ENCODE results near the gene MIPEP.

The MIPEP gene

GRCh38 chr13:23744315-23744714, 144.9 kb downstream of the MIPEP start:
- no peak overlapping the region for H3K4me3 Mint-ChIP-seq

GRCh38 chr13:23743278-23744076, 145.7 kb downstream of the MIPEP start:
- no peak for DNase-seq
- peaks cover 3% of the 10 kb centered on the region for H3K36me3 Mint-ChIP-seq (ENCODE audit: low read depth)
- H3K27me3 Mint-ChIP-seq (ENCODE audit: low read depth, poor library complexity): no peaks in the 10 kb centered on the region
- H3K27ac Mint-ChIP-seq: peak overlapping the region; percentile 43
- H3K9me3 Mint-ChIP-seq: no peaks in the 10 kb centered on the region
- no peak for TF ChIP-seq CTCF (IDR thresholded peaks at IDR 0.05)
- H3K4me3 Mint-ChIP-seq: no peak overlapping the region
- H3K4me1 Mint-ChIP-seq: peaks cover 14% of the 10 kb centered on the region

More at GRCh38 chr13:23744315-23744714, 144.9 kb downstream of the MIPEP start:
- Mint-ChIP-seq H3K9me3 (no peaks in the 10 kb centered on the region), H3K27ac (no peak overlapping the region), H3K4me1 (peaks cover 23% of the 10 kb centered on the region), H3K27me3 (ENCODE audit: low read depth, poor library complexity) (no peaks in the 10 kb centered on the region), H3K36me3 (ENCODE audit: low read depth) (peaks cover 3% of the 10 kb centered on the region)
- DNase-seq: no peak
- no peak for TF ChIP-seq CTCF (IDR thresholded peaks at IDR 0.05)

- no peaks in the 10 kb centered on the region for H3K27me3 Mint-ChIP-seq (ENCODE audit: low read depth, poor library complexity)
- H3K4me3 Mint-ChIP-seq: no peak overlapping the region
- no peaks in the 10 kb centered on the region for H3K36me3 Mint-ChIP-seq (ENCODE audit: low read depth)
- no peak overlapping the region for H3K27ac Mint-ChIP-seq
- no peaks in the 10 kb centered on the region for H3K9me3 Mint-ChIP-seq
- peak; percentile 32 for DNase-seq
- peaks cover 5% of the 10 kb centered on the region for H3K4me1 Mint-ChIP-seq
- peak; percentile 64 for TF ChIP-seq CTCF (IDR thresholded peaks at IDR 0.05)
These were observed 147.2 kb downstream of the MIPEP start for GRCh38 chr13:23741879-23742510.

- H3K4me1 Mint-ChIP-seq: peaks cover 10% of the 10 kb centered on the region
- no peak overlapping the region for H3K27ac Mint-ChIP-seq
- TF ChIP-seq CTCF (IDR thresholded peaks at IDR 0.05): no peak
- no peaks in the 10 kb centered on the region for H3K9me3 Mint-ChIP-seq
- H3K27me3 Mint-ChIP-seq (ENCODE audit: low read depth, poor library complexity): no peaks in the 10 kb centered on the region
- no peak overlapping the region for H3K4me3 Mint-ChIP-seq
- H3K36me3 Mint-ChIP-seq (ENCODE audit: low read depth): no peaks in the 10 kb centered on the region
- no peak for DNase-seq
These were observed 149.2 kb downstream of the MIPEP start for GRCh38 chr13:23740002-23740401.

- Mint-ChIP-seq H3K4me1 (peaks cover 10% of the 10 kb centered on the region), H3K9me3 (no peaks in the 10 kb centered on the region), H3K4me3 (no peak overlapping the region), H3K27ac (no peak overlapping the region), H3K36me3 (ENCODE audit: low read depth) (peaks cover under 1% of the 10 kb centered on the region), H3K27me3 (ENCODE audit: low read depth, poor library complexity) (no peaks in the 10 kb centered on the region)
- no peak for TF ChIP-seq CTCF (IDR thresholded peaks at IDR 0.05)
- DNase-seq: no peak
These were observed 149.6 kb downstream of the MIPEP start for GRCh38 chr13:23739596-23739995.

Data from nephron progenitor cell (in vitro differentiated cells).